NOMO-1 (cell line): ENCODE measurements around the gene C1QTNF5.
"Not testable (repeated sequence)": the region's sequence is repeated elsewhere in the genome, so short reads cannot be mapped to it uniquely, and the experiment has no call there.

Source experiments
- DNase-seq, 2 experiments: peaks; one replicate each; lab custom pipeline; 2025; ENCODE audit not compliant: unreplicated experiment in 2 of 2; lab: John Stamatoyannopoulos, UW

Gene C1QTNF5

GRCh38 chr11:119340335-119341221 is at the start of gene C1QTNF5:
TSS of gene C1QTNF5 (minus strand) at chr11:119340883. CDS start at chr11:119340397, 486 bp downstream.
- DNase-seq: no peak

GRCh38 chr11:119389611-119390254 is 49.0 kb upstream of the C1QTNF5 start:
- DNase-seq: no peak

DNA sequence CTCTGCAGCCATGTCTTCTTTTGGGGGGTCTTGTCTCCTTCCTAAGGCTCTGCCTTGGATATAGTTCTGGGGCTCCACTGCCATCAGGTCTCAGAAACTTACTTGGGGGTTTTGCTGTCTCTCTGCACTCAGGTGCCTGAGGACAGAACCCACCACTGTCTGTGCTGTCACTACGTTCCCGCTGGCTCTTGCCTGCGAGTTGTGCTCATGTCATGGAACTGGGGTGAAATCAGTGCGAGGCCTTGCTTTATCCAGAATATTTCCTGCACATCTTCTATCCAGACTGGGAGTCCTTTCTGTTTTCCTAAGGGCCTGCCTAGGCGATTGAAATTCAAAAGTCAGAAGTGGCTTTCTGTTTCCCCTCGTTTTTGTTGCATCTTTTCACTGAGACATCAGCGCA is 47.4 kb upstream of the C1QTNF5 start:
- DNase-seq: no peak

DNA sequence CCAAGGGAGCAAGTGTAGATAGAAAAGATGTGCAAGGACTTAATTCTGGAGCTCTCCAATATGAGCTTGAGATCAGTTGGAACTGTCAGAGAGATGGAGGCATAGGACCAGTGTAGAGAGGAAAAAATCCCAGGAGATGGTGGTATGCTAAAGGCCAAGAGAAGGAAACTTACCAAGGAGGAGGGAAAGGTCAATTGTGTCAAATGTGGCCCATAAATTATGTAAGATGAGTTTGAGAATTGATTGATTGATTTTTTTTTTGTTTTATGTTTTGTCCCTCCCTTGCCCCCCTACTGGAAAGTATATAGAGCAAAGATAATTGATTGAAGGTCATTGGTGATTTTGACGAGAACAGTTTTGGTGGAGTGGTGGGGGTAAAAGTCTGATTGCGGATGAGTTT is 43.6 kb upstream of the C1QTNF5 start:
- no peak for DNase-seq

DNA sequence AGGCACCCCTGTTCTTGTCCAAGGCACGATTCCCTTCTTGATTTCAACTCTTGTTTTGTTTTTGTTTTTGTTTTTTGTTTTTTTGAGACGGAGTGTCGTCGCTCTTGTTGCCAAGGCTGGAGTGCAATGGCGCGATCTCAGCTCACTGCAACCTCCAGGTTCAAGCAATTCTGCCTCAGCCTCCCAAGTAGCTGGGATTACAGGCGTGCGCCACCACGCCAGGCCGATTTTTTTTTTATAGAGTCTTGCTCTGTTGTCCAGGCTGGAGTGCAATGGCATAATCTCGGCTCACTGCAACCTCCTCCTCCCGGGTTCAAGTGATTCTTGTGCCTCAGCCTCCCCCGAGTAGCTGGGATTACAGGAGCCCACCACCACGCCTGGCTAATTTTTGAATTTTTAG is 41.8 kb upstream of the C1QTNF5 start:
- DNase-seq: not testable (repeated sequence)

DNA sequence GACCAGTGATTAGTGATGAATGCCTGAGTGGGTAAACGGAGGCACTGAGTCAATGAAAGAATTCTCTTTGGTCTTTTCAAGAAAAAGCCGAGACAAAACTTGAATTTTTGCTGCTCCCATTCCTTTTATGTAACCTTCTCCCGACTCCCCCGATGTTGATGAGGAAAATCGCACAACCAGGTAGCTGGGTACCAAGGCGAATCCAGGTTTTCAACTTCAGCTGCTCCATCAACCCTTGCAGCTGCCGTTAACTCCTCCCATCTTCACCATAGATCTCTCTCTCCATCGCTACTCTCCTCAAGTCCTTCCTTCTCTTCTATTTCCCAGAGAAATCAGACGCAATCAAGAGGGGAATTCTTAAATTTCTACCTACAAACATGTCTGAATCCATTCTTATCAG is 41.4 kb upstream of the C1QTNF5 start:
- no peak for DNase-seq

DNA sequence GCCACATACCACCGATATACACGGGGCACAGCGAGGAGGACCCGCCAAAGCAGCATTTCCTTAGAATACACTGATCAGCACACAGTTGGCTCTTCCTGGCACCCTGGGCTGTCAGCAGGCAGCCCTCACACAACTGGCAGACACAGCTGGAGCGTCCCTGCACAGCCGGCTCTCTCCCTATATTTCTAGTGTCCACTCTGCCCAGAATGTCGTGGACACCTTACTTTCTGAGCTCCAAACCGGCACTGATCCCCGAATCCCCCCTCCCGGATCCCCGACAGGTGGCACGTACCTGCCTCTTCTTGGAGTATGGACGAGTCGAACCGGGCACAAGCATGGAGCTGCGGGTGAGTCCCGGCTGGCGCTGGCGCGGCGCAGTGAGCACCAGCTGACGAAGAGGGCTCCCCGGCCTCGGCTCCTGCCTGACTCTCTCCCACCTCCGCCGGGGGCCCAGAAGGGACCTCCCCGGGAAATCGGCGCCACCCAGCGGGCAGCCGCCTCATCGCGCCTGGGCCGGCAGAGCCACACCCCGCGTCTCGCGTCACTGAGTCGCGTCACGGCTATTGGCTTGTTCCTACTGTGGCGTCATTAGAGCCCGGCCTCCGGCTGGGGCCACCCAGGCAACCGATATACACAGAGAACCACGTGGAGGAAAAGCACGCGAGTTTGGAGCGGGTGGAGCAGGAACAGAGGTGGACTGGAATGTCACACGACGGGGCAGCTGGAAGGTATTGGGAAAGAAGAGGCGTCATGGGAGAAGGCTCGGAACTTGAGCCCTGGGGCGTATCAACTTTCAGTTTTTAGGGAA is 40.7 kb upstream of the C1QTNF5 start, which contains the start of gene USP2:
TSS of gene USP2 (minus strand) at position 510 of the 808 bp plus-strand sequence. CDS start 8,210 bp downstream, outside the sequence.
- DNase-seq: peak; percentile 96

DNA sequence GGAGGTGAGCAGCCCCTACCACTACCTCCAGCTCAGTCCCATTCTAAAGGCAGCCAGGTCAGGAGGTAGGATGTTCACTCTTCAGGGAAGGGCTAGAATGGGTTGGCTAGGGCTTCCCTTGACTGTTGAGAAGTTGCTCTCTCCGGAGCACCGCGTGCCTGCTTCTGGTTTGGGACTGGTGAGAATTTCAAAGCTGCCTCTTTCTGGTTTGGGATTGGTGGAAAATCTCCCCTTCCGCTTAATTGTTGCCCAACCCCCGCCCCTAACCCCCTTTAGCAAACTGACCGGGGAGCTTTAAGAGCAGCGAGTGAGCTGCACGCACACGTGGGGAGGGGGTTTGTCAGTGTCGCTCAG is 40.1 kb upstream of the C1QTNF5 start:
- DNase-seq: no peak

DNA sequence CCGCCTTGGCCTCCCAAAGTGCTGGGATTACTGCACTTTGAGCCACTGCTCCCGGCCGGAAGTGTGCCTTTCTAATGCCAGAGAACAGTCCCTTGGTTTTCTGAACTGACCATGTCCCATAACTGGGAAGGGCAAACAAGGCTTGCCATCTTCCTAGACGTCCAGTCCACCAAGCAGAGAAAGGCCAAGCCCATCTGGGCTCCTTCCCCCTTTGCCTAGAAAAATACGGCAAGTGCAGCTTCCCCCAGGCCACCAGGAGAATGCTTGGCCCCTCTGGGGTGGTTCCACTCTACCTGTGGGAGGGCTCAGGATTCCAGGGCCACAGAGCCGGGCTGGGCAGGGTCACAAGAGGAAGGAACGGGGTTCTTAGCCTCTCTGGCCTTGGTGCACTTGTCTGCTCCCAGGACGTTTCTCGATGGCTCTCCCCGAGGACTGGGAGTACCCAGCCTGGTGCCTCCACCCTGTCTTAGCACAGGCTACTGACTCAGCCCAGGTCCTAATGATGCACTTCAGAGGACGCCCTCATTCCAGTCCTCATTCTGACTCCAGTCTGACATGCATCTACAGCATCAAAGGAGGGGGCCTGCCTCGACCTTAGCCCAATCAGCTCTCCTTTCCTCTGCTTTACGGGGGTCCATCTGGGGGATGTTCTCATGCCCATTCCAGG is 39.6 kb upstream of the C1QTNF5 start:
- DNase-seq: no peak

GRCh38 chr11:119378851-119379465 is 38.3 kb upstream of the C1QTNF5 start:
- no peak for DNase-seq

GRCh38 chr11:119377961-119378667 is 37.4 kb upstream of the C1QTNF5 start:
- no peak for DNase-seq

DNA sequence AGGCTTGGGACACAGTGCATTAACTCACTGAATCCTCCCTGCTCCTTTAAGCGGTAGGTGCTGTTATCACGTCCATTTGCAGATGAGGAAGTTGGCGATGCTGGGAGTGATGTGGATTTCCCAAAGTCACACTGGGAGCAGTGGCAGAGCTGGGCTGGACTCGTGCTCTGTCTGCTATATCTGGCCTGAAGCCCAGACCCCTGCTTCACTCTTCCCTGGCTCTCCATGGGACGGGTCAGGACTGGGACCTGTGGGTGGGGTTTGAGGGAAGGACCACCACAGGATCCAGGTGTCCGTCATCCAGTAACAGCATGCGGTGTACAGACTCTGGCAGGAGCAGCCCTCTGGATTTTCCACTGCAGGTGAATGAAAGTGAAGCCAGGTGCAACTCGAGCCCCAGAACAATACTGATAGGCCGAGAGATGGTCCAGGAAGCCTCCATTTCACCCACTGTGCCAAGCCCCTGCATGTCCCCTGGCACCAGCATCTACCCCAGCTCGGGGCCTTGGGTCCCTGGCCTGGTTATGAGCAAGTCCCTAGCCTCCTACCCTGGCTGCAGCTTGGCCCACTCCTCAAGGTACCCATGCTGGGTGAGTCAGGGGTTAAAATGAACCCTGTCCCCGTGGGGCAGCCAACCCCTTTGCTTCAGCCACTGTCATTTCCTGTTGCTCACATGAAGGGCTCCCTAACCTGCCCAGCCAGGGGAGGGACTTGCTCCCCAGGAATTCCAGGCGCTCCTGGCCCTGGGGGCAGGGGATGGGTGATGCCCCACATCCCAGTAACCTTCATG is 36.6 kb upstream of the C1QTNF5 start:
- DNase-seq: no peak

DNA sequence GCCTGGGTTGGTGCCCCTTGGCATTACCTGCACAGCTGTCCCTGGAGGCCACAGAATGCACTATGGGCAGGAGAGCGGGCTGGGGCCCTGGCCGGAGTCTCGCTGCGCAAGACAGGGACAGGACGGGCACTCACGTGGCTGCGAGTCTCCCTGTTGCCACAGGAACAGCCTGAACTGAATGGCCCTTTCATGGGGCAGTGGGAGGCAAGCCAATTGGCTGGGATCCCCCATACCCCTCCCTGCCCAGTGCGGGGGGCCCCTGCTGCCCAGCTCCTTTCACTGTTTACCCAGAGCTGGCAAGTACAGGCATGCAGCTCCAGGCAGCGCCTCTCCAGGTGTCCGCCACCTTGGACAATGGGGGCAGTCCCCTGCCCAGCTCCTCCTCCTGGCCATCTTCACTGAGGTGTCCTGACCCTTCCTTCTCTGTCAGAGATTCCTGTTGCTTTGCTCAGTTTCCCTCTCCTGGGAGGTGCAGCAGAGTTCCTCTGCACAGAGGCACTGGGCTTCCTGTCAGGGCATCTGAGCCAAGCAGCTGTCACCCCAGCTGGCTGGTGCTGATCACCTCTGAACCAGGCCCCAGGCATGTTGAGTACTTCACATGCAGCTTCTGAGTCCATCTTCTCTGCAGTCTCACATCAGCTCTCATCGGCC is 35.6 kb upstream of the C1QTNF5 start:
- no peak for DNase-seq

GRCh38 chr11:119375337-119376196 is 34.9 kb upstream of the C1QTNF5 start:
- DNase-seq: no peak

GRCh38 chr11:119374632-119375336 is 34.1 kb upstream of the C1QTNF5 start:
- DNase-seq: no peak

DNA sequence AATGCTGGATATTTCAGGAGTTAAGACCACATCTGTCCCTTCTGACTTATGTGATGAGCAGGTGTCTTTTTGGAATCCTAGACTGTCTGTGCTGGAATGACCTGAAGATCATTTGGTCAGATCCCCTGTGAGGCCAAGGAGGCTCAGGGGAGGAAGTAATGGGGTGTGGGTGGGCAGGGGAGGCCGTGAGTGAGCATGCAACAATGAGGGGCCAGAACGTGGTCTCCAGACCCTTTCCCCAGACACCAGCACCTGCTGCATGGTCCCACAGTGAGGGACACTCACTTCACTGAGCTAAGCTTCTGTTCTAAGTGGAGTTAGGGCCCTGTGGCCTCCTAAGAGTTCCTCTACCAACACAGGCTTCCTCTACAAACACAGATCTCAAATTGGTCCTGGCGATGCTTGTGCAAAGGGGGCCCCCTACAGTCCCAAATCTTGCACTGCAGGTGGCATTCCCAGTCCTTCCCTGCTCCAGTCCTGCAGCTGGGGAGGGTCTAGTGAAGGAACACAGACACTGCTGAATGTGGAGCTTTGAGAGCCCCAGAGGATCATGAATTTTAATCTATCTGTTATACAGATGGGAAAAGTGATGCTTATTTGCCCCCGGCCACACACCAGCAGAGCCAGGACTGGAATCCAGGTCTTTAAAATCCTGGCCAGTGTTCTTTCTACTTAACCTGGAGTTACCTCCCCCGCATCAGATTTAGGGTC is 33.4 kb upstream of the C1QTNF5 start:
- peak in 1 of 2 experiments; percentile 37 for DNase-seq
